HG03558 (cell line): Measurements from ENCODE around the gene IGSF21.

ENCODE experiments used
- ATAC-seq: cut with Tn5 transposase; IDR thresholded peaks from one replicate; pipeline ENCODE4 v1.9.1; 2021; ENCODE audit warnings: moderate number of reproducible peaks; ENCODE audit not compliant: unreplicated experiment; ENCODE audit errors: extremely low read depth

The IGSF21 gene

GRCh38 chr1:18107369-18108298, at the start of gene IGSF21:
IGSF21 (plus strand) TSS chr1:18107798; CDS start chr1:18108129, 331 bp downstream.
- ATAC-seq, result no peak

GRCh38 chr1:18058206-18058921, 49.2 kb upstream of the IGSF21 start:
- ATAC-seq, result no peak

GRCh38 chr1:18058981-18059605, 48.5 kb upstream of the IGSF21 start:
- no peak for ATAC-seq

GRCh38 chr1:18060366-18060765, 47.2 kb upstream of the IGSF21 start:
- ATAC-seq, result no peak

GRCh38 chr1:18062185-18062584, 45.4 kb upstream of the IGSF21 start:
- no peak for ATAC-seq

- ATAC-seq, result no peak
These were observed 43.1 kb upstream of the IGSF21 start for GRCh38 chr1:18064534-18064933.

GRCh38 chr1:18066576-18066975, 41.0 kb upstream of the IGSF21 start:
- no peak for ATAC-seq

- no peak for ATAC-seq
These were observed 37.7 kb upstream of the IGSF21 start for GRCh38 chr1:18069903-18070302.

GRCh38 chr1:18072066-18072465, 35.5 kb upstream of the IGSF21 start:
- no peak for ATAC-seq

GRCh38 chr1:18073066-18073642, 34.4 kb upstream of the IGSF21 start:
- ATAC-seq, result no peak

GRCh38 chr1:18077657-18078215, 29.9 kb upstream of the IGSF21 start:
- no peak for ATAC-seq

- no peak for ATAC-seq
These were observed 27.5 kb upstream of the IGSF21 start for GRCh38 chr1:18079941-18080735.

GRCh38 chr1:18085387-18086074, 22.1 kb upstream of the IGSF21 start:
- no peak for ATAC-seq

GRCh38 chr1:18088077-18088594, 19.5 kb upstream of the IGSF21 start:
- ATAC-seq, result no peak

GRCh38 chr1:18089488-18089887, 18.1 kb upstream of the IGSF21 start:
- no peak for ATAC-seq

- no peak for ATAC-seq
These were observed 17.0 kb upstream of the IGSF21 start for GRCh38 chr1:18090636-18091035.

GRCh38 chr1:18091660-18092446, 15.7 kb upstream of the IGSF21 start:
- ATAC-seq, result no peak

- ATAC-seq, result no peak
These were observed 14.4 kb upstream of the IGSF21 start for GRCh38 chr1:18093193-18093592.
